ENCODE results near the gene MEIS1. TPM values are rescaled to one million over a fixed set of nuclear protein-coding genes. Genes with fewer than 3 reads are reported as not detected.
"Not testable (repeated sequence)": the region's sequence is repeated elsewhere in the genome, so short reads cannot be mapped to it uniquely, and the experiment has no call there.

Gene MEIS1
- 1 to 10 TPM in 1 of 5 experiments, under 1 TPM in 2, not detected in 2; 0.05 to 5.6 (median 0.56) TPM for total RNA-seq
- polyA plus RNA-seq: not detected
- total RNA-seq: not detected

GRCh38 chr2:66434679-66435548, at the start of gene MEIS1:
Gene MEIS1, plus strand, starts transcription at chr2:66435125. Its CDS starts 732 bp downstream, at chr2:66435857.
- no peaks in the 10 kb centered on the region for H3K9me3 ChIP-seq (ENCODE audit: control insufficient read depth in 2 of 3, low read length in 3 of 3)
- H3K4me1 ChIP-seq (ENCODE audit: control insufficient read depth in 2 of 2, insufficient read depth in 2 of 2, low read length in 2 of 2): peaks cover 0 to 4% of the 10 kb centered on the region in 2 donors
- Mint-ChIP-seq H3K4me1 (peaks cover 22 to 47% (median 37%) of the 10 kb centered on the region in 7 donors), H3K4me3 (peak within 1 kb of the TSS; percentile 66 to 88 (median 80)), H3K36me3 (peaks cover 0 to 4% (median 0%) of the 10 kb centered on the region in 5 donors), H3K9me3 (peaks cover 0 to 3% (median 0%) of the 10 kb centered on the region in 11 donors), H3K27ac (peak within 1 kb of the TSS in 2 of 9 donors; percentile 32 to 36), H3K27me3 (peaks cover 76 to 91% (median 87%) of the 10 kb centered on the region in 5 donors)
- peak; percentile 73 for ATAC-seq
- H3K27ac ChIP-seq (ENCODE audit: low read depth, low read length): no peak within 1 kb of the TSS
- H3K27me3 ChIP-seq (ENCODE audit: control insufficient read depth in 2 of 2, insufficient read depth in 2 of 2, low read length in 2 of 2): peaks cover 0 to 10% of the 10 kb centered on the region in 2 donors
- DNase-seq: peak in 1 of 9 donors; percentile 0
- intact Hi-C loops (cut with micrococcal nuclease): loop anchor here in 1 of 2 donors (2.0 kb wide), 1 partner anchor 142 kb away; no protein-coding TSS in a partner anchor
- ChIA-PET POLR2A (no interaction called here), CTCF (no interaction called here)
- peak within 1 kb of the TSS; percentile 20 for H3K4me3 ChIP-seq (ENCODE audit: low read length)
- no peaks in the 10 kb centered on the region for H3K36me3 ChIP-seq (ENCODE audit: control insufficient read depth in 2 of 3, insufficient read depth in 3 of 3, low read length in 3 of 3)

- Mint-ChIP-seq H3K27me3 (peaks cover 0 to 2% (median 0%) of the 10 kb centered on the region in 5 donors), H3K4me1 (no peaks in the 10 kb centered on the region), H3K36me3 (no peaks in the 10 kb centered on the region), H3K4me3 (no peak overlapping the region), H3K27ac (no peak overlapping the region), H3K9me3 (peaks cover 0 to 6% (median 0%) of the 10 kb centered on the region in 11 donors)
- no peaks in the 10 kb centered on the region for H3K4me1 ChIP-seq (ENCODE audit: control insufficient read depth in 2 of 2, insufficient read depth in 2 of 2, low read length in 2 of 2)
- DNase-seq: no peak
- H3K27me3 ChIP-seq (ENCODE audit: control insufficient read depth in 2 of 2, insufficient read depth in 2 of 2, low read length in 2 of 2): no peaks in the 10 kb centered on the region
- no peak overlapping the region for H3K27ac ChIP-seq (ENCODE audit: low read depth, low read length)
- ChIA-PET CTCF (no interaction called here), POLR2A (no interaction called here)
- H3K9me3 ChIP-seq (ENCODE audit: control insufficient read depth in 2 of 3, low read length in 3 of 3): no peaks in the 10 kb centered on the region
- H3K36me3 ChIP-seq (ENCODE audit: control insufficient read depth in 2 of 3, insufficient read depth in 3 of 3, low read length in 3 of 3): no peaks in the 10 kb centered on the region
- H3K4me3 ChIP-seq (ENCODE audit: low read length): no peak overlapping the region
- intact Hi-C loops (cut with micrococcal nuclease): no loop called here
- ATAC-seq: no peak
These were observed 47.7 kb upstream of the MEIS1 start for GRCh38 chr2:66387016-66387753.

- DNase-seq (no peak), ATAC-seq (no peak)
- ChIA-PET POLR2A (no interaction called here), CTCF (no interaction called here)
- intact Hi-C loops (cut with micrococcal nuclease): no loop called here
- Mint-ChIP-seq H3K27me3 (no peaks in the 10 kb centered on the region), H3K27ac (no peak overlapping the region), H3K9me3 (peaks cover 0 to 12% (median 0%) of the 10 kb centered on the region in 11 donors), H3K36me3 (no peaks in the 10 kb centered on the region), H3K4me1 (no peaks in the 10 kb centered on the region), H3K4me3 (no peak overlapping the region)
- H3K4me3 ChIP-seq (ENCODE audit: low read length): no peak overlapping the region
- H3K4me1 ChIP-seq (ENCODE audit: control insufficient read depth in 2 of 2, insufficient read depth in 2 of 2, low read length in 2 of 2): no peaks in the 10 kb centered on the region
- H3K27ac ChIP-seq (ENCODE audit: low read depth, low read length): no peak overlapping the region
- no peaks in the 10 kb centered on the region for H3K9me3 ChIP-seq (ENCODE audit: control insufficient read depth in 2 of 3, low read length in 3 of 3)
- H3K36me3 ChIP-seq (ENCODE audit: control insufficient read depth in 2 of 3, insufficient read depth in 3 of 3, low read length in 3 of 3): no peaks in the 10 kb centered on the region
- no peaks in the 10 kb centered on the region for H3K27me3 ChIP-seq (ENCODE audit: control insufficient read depth in 2 of 2, insufficient read depth in 2 of 2, low read length in 2 of 2)
These were observed 45.2 kb upstream of the MEIS1 start for GRCh38 chr2:66389651-66390131.

GRCh38 chr2:66390152-66390551, 44.8 kb upstream of the MEIS1 start:
- H3K4me1 ChIP-seq (ENCODE audit: control insufficient read depth in 2 of 2, insufficient read depth in 2 of 2, low read length in 2 of 2): no peaks in the 10 kb centered on the region
- no peak overlapping the region for H3K4me3 ChIP-seq (ENCODE audit: low read length)
- DNase-seq (no peak), ATAC-seq (no peak)
- H3K27ac ChIP-seq (ENCODE audit: low read depth, low read length): no peak overlapping the region
- Mint-ChIP-seq H3K4me3 (no peak overlapping the region), H3K4me1 (no peaks in the 10 kb centered on the region), H3K9me3 (peaks cover 0 to 12% (median 0%) of the 10 kb centered on the region in 11 donors), H3K36me3 (no peaks in the 10 kb centered on the region), H3K27ac (peak overlapping the region in 1 of 9 donors; percentile 13), H3K27me3 (no peaks in the 10 kb centered on the region)
- no peaks in the 10 kb centered on the region for H3K9me3 ChIP-seq (ENCODE audit: control insufficient read depth in 2 of 3, low read length in 3 of 3)
- H3K27me3 ChIP-seq (ENCODE audit: control insufficient read depth in 2 of 2, insufficient read depth in 2 of 2, low read length in 2 of 2): no peaks in the 10 kb centered on the region
- H3K36me3 ChIP-seq (ENCODE audit: control insufficient read depth in 2 of 3, insufficient read depth in 3 of 3, low read length in 3 of 3): no peaks in the 10 kb centered on the region
- CTCF ChIA-PET: no interaction called here
- intact Hi-C loops (cut with micrococcal nuclease): no loop called here
- POLR2A ChIA-PET: no interaction called here

- CTCF ChIA-PET: no interaction called here
- intact Hi-C loops (cut with micrococcal nuclease): no loop called here
- ATAC-seq (no peak), DNase-seq (no peak)
- Mint-ChIP-seq H3K27me3 (no peaks in the 10 kb centered on the region), H3K4me3 (no peak overlapping the region), H3K27ac (peak overlapping the region in 1 of 9 donors; percentile 13), H3K36me3 (no peaks in the 10 kb centered on the region), H3K9me3 (peaks cover 0 to 12% (median 0%) of the 10 kb centered on the region in 11 donors), H3K4me1 (no peaks in the 10 kb centered on the region)
- H3K4me1 ChIP-seq (ENCODE audit: control insufficient read depth in 2 of 2, insufficient read depth in 2 of 2, low read length in 2 of 2): no peaks in the 10 kb centered on the region
- H3K27ac ChIP-seq (ENCODE audit: low read depth, low read length): no peak overlapping the region
- no peak overlapping the region for H3K4me3 ChIP-seq (ENCODE audit: low read length)
- no peaks in the 10 kb centered on the region for H3K27me3 ChIP-seq (ENCODE audit: control insufficient read depth in 2 of 2, insufficient read depth in 2 of 2, low read length in 2 of 2)
- H3K9me3 ChIP-seq (ENCODE audit: control insufficient read depth in 2 of 3, low read length in 3 of 3): no peaks in the 10 kb centered on the region
- no peaks in the 10 kb centered on the region for H3K36me3 ChIP-seq (ENCODE audit: control insufficient read depth in 2 of 3, insufficient read depth in 3 of 3, low read length in 3 of 3)
- POLR2A ChIA-PET: no interaction called here
These were observed 44.1 kb upstream of the MEIS1 start for GRCh38 chr2:66390811-66391210.

- ATAC-seq; H3K36me3 ChIP-seq (ENCODE audit: control insufficient read depth in 2 of 3, insufficient read depth in 3 of 3, low read length in 3 of 3); H3K4me3 ChIP-seq (ENCODE audit: low read length); intact Hi-C loops (cut with micrococcal nuclease); H3K4me1 Mint-ChIP-seq; POLR2A ChIA-PET; CTCF ChIA-PET; DNase-seq; H3K27ac ChIP-seq (ENCODE audit: low read depth, low read length); H3K4me1 ChIP-seq (ENCODE audit: control insufficient read depth in 2 of 2, insufficient read depth in 2 of 2, low read length in 2 of 2); H3K27me3 Mint-ChIP-seq; H3K4me3 Mint-ChIP-seq; H3K27me3 ChIP-seq (ENCODE audit: control insufficient read depth in 2 of 2, insufficient read depth in 2 of 2, low read length in 2 of 2); H3K27ac Mint-ChIP-seq; H3K36me3 Mint-ChIP-seq; H3K9me3 ChIP-seq (ENCODE audit: control insufficient read depth in 2 of 3, low read length in 3 of 3): not testable (repeated sequence)
- peaks cover 0 to 12% (median 0%) of the 10 kb centered on the region in 11 donors for H3K9me3 Mint-ChIP-seq
These were observed 43.7 kb upstream of the MEIS1 start for GRCh38 chr2:66391240-66391639.

Measured in naive thymus-derived CD4-positive, alpha-beta T cell (primary cell).